ENCODE measurements around the gene OR5K2.

Gene OR5K2

GRCh38 chr3:98512576-98512975 is 15.1 kb downstream of the OR5K2 start:
- no peak overlapping the region for H3K27ac Mint-ChIP-seq
- no peak for DNase-seq

DNA sequence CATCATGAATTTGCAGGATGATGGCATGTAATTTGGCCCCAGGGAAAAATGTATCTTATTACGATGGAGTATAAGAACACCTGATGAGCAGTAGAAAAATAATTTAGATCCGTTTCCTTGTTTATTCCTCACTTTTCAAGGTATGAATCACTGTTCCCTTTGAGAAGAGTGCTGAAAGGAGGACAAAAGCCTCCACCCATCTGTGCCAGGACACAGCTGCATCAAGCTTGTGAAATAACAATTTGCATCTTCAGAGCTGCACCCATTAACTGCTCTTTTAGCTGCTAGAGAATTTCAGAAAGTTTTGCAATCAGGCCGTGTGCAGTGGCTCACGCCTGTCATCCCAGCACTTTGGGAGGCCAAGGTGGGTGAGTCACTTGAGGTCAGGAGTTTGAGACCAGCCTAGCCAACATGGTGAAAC is 15.6 kb downstream of the OR5K2 start:
- Mint-ChIP-seq H3K27ac (peak overlapping the region; percentile 35), H3K4me1 (ENCODE audit: low read depth) (peaks cover 67% of the 10 kb centered on the region), H3K9me3 (no peaks in the 10 kb centered on the region), H3K36me3 (ENCODE audit: low read depth) (peaks cover 97% of the 10 kb centered on the region), H3K27me3 (no peaks in the 10 kb centered on the region), H3K4me3 (no peak overlapping the region)
- DNase-seq, result no peak

More at GRCh38 chr3:98512576-98512975, 15.1 kb downstream of the OR5K2 start:
- Mint-ChIP-seq H3K27me3 (no peaks in the 10 kb centered on the region), H3K4me1 (ENCODE audit: low read depth) (peaks cover 64% of the 10 kb centered on the region), H3K36me3 (ENCODE audit: low read depth) (peaks cover 94% of the 10 kb centered on the region), H3K4me3 (no peak overlapping the region), H3K9me3 (peaks cover 2% of the 10 kb centered on the region)

GRCh38 chr3:98513736-98514135 is 16.3 kb downstream of the OR5K2 start:
- Mint-ChIP-seq H3K4me1 (ENCODE audit: low read depth) (peaks cover 67% of the 10 kb centered on the region), H3K4me3 (no peak overlapping the region), H3K27me3 (no peaks in the 10 kb centered on the region), H3K27ac (peak overlapping the region; percentile 35), H3K36me3 (ENCODE audit: low read depth) (peaks cover 97% of the 10 kb centered on the region), H3K9me3 (no peaks in the 10 kb centered on the region)
- no peak for DNase-seq

GRCh38 chr3:98514948-98515347 is 17.5 kb downstream of the OR5K2 start:
- Mint-ChIP-seq H3K4me3 (no peak overlapping the region), H3K27me3 (no peaks in the 10 kb centered on the region), H3K27ac (no peak overlapping the region), H3K9me3 (no peaks in the 10 kb centered on the region), H3K4me1 (ENCODE audit: low read depth) (peaks cover 71% of the 10 kb centered on the region), H3K36me3 (ENCODE audit: low read depth) (peaks cover 97% of the 10 kb centered on the region)
- DNase-seq, result no peak

GRCh38 chr3:98518816-98519215 is 21.3 kb downstream of the OR5K2 start:
- Mint-ChIP-seq H3K27ac (peak overlapping the region; percentile 83), H3K9me3 (no peaks in the 10 kb centered on the region), H3K4me1 (ENCODE audit: low read depth) (peaks cover 77% of the 10 kb centered on the region), H3K36me3 (ENCODE audit: low read depth) (peaks cover 94% of the 10 kb centered on the region), H3K27me3 (no peaks in the 10 kb centered on the region), H3K4me3 (peak overlapping the region; percentile 88)
- no peak for DNase-seq

- H3K4me1 Mint-ChIP-seq (ENCODE audit: low read depth), result peaks cover 76% of the 10 kb centered on the region
- H3K27ac Mint-ChIP-seq, result peak overlapping the region; percentile 83
- no peaks in the 10 kb centered on the region for H3K9me3 Mint-ChIP-seq
- peaks cover 93% of the 10 kb centered on the region for H3K36me3 Mint-ChIP-seq (ENCODE audit: low read depth)
- no peak for DNase-seq
- H3K27me3 Mint-ChIP-seq, result no peaks in the 10 kb centered on the region
- H3K4me3 Mint-ChIP-seq, result peak overlapping the region; percentile 88
Observed at GRCh38 chr3:98519351-98519750, 21.9 kb downstream of the OR5K2 start.

DNA sequence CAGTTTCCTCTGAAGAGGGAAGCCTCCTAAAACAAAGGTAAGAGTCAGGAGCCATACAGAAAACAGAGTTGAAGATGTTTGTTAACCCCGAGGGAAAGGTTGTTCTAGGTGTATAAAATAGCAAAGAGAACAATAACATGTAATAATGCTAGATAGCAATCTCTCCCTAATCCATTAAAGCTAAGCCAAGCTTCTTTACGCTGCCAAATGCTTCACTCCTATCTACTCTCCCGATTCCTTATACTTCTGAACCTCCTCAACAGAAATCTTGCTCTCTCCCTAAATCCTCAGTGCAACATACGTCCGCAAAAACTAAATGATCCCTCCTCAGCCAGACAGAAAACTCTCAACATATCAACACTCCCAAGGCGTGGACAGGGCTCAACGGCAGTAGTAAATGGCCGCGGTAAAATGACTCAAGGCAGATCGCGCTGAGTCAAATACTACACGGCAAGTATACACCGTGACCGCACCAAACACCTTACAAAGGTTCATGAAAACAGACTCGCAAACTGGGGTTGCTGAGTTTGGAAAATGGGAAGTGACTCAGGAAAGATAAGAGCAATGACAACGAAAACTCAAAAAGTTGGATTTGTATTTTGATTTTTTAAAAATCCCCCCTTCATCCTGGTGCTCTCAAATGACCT is 24.5 kb downstream of the OR5K2 start:
- peak overlapping the region; percentile 94 for H3K27ac Mint-ChIP-seq
- H3K27me3 Mint-ChIP-seq, result no peaks in the 10 kb centered on the region
- peak; percentile 64 for DNase-seq
- H3K4me3 Mint-ChIP-seq, result peak overlapping the region; percentile 88
- H3K4me1 Mint-ChIP-seq (ENCODE audit: low read depth), result peaks cover 73% of the 10 kb centered on the region
- peaks cover 77% of the 10 kb centered on the region for H3K36me3 Mint-ChIP-seq (ENCODE audit: low read depth)
- H3K9me3 Mint-ChIP-seq, result no peaks in the 10 kb centered on the region

GRCh38 chr3:98522544-98523281 is 25.2 kb downstream of the OR5K2 start, which contains the start of gene CLDND1:
TSS of gene CLDND1 (minus strand) at chr3:98522902. CDS start at chr3:98521424, 1,478 bp downstream.
- Mint-ChIP-seq H3K4me3 (peak within 1 kb of the TSS; percentile 88), H3K27me3 (no peaks in the 10 kb centered on the region), H3K27ac (peak within 1 kb of the TSS; percentile 99), H3K9me3 (no peaks in the 10 kb centered on the region), H3K4me1 (ENCODE audit: low read depth) (peaks cover 72% of the 10 kb centered on the region), H3K36me3 (ENCODE audit: low read depth) (peaks cover 75% of the 10 kb centered on the region)
- peak; percentile 96 for DNase-seq

DNA sequence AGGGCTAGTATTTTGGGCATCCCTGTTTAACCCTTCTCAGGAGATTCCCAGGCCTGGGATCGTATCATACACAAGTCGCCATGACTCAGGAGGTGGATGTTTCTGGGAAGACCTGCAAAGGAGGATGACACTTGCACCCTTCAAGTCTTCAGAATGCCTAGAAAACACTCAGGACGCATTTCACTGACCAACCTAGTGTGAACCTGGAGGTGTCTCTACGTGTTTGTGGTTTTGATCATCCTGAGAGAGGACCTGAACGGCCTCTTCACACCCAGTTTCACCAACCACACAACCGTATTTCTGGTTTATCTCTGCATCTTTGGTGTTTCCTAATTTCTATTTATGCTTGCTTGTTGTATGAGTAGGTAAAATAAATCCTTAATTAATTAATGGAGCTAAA is 28.0 kb downstream of the OR5K2 start:
- no peak for DNase-seq
- Mint-ChIP-seq H3K9me3 (no peaks in the 10 kb centered on the region), H3K36me3 (ENCODE audit: low read depth) (peaks cover 65% of the 10 kb centered on the region), H3K4me3 (peak overlapping the region; percentile 8), H3K4me1 (ENCODE audit: low read depth) (peaks cover 60% of the 10 kb centered on the region), H3K27ac (peak overlapping the region; percentile 34), H3K27me3 (no peaks in the 10 kb centered on the region)

DNA sequence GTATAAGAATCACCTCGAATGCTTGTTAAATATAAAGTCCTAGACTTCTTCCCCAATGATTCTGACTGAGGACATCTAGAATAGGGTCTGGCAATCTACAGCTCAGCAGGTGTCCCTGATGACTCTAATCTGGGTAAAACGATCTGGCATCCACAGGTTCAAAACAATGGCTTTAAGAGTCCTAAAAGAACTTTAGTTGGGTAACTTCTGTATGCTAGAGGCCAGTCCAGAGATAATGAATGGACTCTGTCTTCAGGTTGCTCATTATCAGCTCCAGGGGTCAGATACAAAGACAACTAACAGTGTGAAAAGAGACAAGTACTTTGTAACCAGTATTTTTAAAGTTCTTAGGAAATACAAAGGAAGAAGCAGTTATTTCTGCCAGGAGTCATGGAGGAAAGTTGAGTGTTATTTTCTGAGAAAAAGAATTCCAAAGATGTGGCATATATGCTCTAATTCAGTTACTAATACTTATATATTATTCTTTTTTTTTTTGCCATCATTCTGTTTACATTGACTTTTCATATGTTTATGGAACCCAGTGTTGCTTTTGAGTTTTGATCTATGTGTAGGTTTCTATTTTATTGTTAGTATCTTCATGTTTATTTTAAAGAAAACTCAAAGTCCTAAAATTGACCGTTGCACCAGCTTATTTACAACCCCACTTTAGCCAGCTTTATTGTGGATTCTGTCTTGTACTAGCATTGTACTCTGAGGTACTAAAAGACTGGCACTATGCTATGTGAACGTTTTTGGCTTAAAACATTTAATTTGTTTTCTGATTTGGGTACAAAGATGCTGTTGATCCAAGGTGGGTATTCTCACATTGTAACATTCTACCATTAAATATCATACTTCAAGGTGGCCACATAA is 31.2 kb downstream of the OR5K2 start:
- Mint-ChIP-seq H3K9me3 (no peaks in the 10 kb centered on the region), H3K27ac (no peak overlapping the region), H3K4me1 (ENCODE audit: low read depth) (peaks cover 70% of the 10 kb centered on the region), H3K36me3 (ENCODE audit: low read depth) (peaks cover 67% of the 10 kb centered on the region), H3K4me3 (peak overlapping the region; percentile 42), H3K27me3 (no peaks in the 10 kb centered on the region)
- DNase-seq, result no peak

GRCh38 chr3:98529856-98530459 is 32.5 kb downstream of the OR5K2 start:
- Mint-ChIP-seq H3K4me1 (ENCODE audit: low read depth) (peaks cover 61% of the 10 kb centered on the region), H3K36me3 (ENCODE audit: low read depth) (peaks cover 58% of the 10 kb centered on the region), H3K27me3 (no peaks in the 10 kb centered on the region), H3K27ac (peak overlapping the region; percentile 63), H3K9me3 (no peaks in the 10 kb centered on the region), H3K4me3 (peak overlapping the region; percentile 59)
- DNase-seq, result no peak

DNA sequence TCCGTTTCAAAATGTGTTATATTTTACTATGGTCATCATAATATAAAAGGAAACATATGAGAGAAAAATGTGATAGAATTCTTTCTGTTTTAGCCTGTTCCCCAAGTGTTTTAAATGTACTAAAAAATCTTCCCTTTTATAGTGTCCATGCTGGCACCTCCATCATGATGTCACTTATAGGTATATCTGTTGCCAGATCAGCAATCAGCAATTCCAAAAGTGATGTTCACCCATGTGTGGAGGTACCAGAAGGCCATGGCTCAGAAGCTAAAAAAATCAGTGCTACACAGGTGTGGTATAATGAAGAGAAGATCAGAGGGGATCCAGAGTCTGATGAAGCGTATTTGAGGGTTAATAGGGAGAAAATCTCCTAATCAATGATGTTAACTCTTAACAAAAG is 33.2 kb downstream of the OR5K2 start:
- no peaks in the 10 kb centered on the region for H3K9me3 Mint-ChIP-seq
- H3K27ac Mint-ChIP-seq, result no peak overlapping the region
- no peak for DNase-seq
- H3K4me3 Mint-ChIP-seq, result peak overlapping the region; percentile 59
- H3K36me3 Mint-ChIP-seq (ENCODE audit: low read depth), result peaks cover 55% of the 10 kb centered on the region
- H3K27me3 Mint-ChIP-seq, result no peaks in the 10 kb centered on the region
- H3K4me1 Mint-ChIP-seq (ENCODE audit: low read depth), result peaks cover 54% of the 10 kb centered on the region

GRCh38 chr3:98531622-98532274 is 34.3 kb downstream of the OR5K2 start, which contains the start of gene GPR15:
TSS of gene GPR15 (plus strand) at chr3:98531978. CDS start at chr3:98532034, 56 bp downstream.
- Mint-ChIP-seq H3K36me3 (ENCODE audit: low read depth) (peaks cover 56% of the 10 kb centered on the region), H3K27me3 (no peaks in the 10 kb centered on the region), H3K4me1 (ENCODE audit: low read depth) (peaks cover 58% of the 10 kb centered on the region), H3K4me3 (peak within 1 kb of the TSS; percentile 59), H3K9me3 (no peaks in the 10 kb centered on the region), H3K27ac (peak within 1 kb of the TSS; percentile 59)
- no peak for DNase-seq

DNA sequence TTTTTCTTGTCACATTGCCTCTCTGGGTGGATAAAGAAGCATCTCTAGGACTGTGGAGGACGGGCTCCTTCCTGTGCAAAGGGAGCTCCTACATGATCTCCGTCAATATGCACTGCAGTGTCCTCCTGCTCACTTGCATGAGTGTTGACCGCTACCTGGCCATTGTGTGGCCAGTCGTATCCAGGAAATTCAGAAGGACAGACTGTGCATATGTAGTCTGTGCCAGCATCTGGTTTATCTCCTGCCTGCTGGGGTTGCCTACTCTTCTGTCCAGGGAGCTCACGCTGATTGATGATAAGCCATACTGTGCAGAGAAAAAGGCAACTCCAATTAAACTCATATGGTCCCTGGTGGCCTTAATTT is 34.8 kb downstream of the OR5K2 start:
- Mint-ChIP-seq H3K27me3 (no peaks in the 10 kb centered on the region), H3K9me3 (no peaks in the 10 kb centered on the region), H3K27ac (peak overlapping the region; percentile 59), H3K4me3 (peak overlapping the region; percentile 59), H3K4me1 (ENCODE audit: low read depth) (peaks cover 60% of the 10 kb centered on the region), H3K36me3 (ENCODE audit: low read depth) (peaks cover 53% of the 10 kb centered on the region)
- DNase-seq, result no peak

Measured in activated T-cell treated with anti-CD3 and anti-CD28 coated beads, Interleukin-2, amount 50 U/mL, for 24 hours (primary cell).